GM18858 (cell line): Measurements from ENCODE around the gene HYLS1.
A peak's percentile ranks its signal among the peaks of the same experiment; 100 is the strongest.
"Not testable (repeated sequence)": the region's sequence is repeated elsewhere in the genome, so short reads cannot be mapped to it uniquely, and the experiment has no call there.

ENCODE experiments used
- ATAC-seq: cut with Tn5 transposase; IDR thresholded peaks from one replicate; pipeline ENCODE4 v1.9.1; 2021; ENCODE audit not compliant: unreplicated experiment

Gene HYLS1

DNA sequence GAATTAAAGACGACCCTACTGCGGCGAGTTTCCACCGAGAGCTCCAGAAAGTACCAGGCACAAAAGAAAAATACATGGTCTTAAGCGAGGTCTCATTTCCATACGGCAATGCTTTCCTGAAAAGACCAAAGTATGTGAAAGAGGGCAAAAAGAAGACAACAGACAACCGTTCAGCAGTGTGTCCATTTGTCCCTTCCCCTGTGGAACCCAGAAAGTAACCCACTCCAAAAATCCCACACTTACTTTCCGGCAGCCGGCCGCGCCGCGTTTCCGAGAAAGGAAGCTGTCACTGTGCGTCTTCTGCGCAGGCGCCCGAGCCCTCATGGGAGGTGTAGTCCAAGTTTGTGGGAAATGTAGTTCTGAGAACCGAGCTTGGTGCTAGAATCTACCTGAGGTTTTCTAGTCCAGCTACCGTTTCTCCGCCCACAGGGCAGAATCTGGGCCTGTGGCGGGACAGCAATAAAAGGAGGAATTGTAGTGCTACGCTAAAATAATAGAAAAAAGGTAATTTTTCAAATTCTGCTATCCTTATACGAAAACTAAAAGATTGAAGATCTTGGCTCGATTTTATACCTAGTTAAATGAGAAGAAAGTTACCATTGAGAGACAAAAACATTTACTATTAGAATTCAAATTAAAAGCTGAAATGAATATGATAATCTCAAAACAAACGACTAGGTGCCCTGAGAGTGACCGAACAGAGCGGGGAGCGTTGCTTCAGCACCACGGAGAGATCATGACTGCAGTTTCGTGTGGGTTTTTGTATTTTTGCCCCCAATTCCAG lies 15.7 kb downstream of the HYLS1 start, which contains the start of gene PUS3:
Gene PUS3 (minus strand): TSS at position 280 of the 784 bp plus-strand sequence. CDS start 6,922 bp downstream, outside the sequence.
- ATAC-seq: peak; percentile 90

GRCh38 chr11:125903711-125904659 lies 16.5 kb downstream of the HYLS1 start, which contains the start of gene DDX25:
TSS of gene DDX25 (plus strand) at chr11:125904508. CDS start at chr11:125904518, 10 bp downstream.
- no peak for ATAC-seq

GRCh38 chr11:125904678-125905077 lies 17.2 kb downstream of the HYLS1 start:
- no peak for ATAC-seq

DNA sequence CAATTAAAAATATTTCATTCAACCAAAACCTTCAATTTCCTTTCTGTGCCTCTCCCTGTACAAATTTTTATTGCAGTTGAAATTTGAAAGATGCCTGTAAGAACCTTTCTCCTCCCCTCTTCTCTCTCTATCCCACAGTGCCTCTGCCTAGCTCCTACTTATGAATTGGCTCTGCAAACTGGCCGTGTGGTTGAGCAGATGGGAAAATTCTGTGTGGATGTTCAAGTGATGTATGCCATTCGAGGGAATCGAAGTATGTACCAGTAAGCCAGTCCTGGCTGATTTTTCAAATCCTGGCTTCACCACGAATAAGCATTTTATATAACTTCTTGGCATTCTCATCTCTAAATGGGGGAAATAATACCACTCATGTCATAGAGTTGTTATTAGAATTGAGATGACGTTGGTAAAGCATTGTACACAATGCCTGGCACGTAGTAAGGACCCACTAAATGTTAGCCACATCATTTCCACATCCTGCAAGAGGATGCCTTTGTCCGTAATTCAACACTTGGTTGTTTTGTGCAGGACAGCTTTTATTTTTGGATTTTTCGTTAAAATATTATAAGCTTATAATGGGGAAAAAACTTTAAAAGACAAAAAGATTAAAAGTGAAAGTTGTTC lies 22.9 kb downstream of the HYLS1 start:
- no peak for ATAC-seq

DNA sequence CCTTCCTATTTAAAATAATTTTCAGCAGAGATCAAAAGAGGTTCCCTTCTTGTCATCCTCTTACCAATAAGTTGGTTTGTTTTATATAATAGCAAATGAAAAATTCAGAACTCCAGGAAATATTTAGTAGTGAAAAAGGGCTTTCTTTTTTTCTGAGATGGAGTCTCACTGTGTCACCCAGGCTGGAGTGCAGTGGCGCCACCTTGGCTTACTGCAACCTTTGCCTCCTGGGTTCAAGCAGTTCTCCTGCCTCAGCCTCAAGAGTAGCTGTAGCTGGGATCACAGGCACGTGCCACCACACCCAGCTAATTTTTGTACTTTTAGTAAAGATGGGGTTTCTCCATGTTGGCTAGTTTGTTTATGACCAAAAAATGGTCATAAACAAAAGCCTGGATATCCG lies 27.1 kb downstream of the HYLS1 start:
- not testable (repeated sequence) for ATAC-seq

GRCh38 chr11:125916683-125917347 lies 29.3 kb downstream of the HYLS1 start:
- ATAC-seq: no peak

GRCh38 chr11:125918140-125918840 lies 30.8 kb downstream of the HYLS1 start:
- ATAC-seq: no peak

GRCh38 chr11:125921042-125921441 lies 33.6 kb downstream of the HYLS1 start:
- ATAC-seq: no peak

DNA sequence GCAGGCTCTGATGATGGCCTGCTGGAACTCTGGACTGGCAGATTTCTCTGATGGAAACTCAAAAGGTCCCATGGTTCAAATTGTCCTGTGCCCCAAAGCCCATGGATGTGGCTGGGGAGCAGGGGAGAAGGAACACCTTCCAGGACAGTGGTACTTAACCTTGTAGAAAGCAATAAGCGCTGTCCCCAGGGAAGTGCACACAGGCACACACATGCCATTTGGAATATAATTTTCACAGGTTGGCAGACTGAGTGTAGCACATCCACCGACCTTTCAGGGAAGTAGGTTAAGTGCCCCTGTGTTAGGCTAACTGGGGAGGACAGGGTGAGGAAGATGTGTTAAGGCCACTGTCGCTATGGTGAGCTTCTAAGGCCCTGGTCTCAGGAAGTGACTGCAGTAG lies 34.7 kb downstream of the HYLS1 start:
- no peak for ATAC-seq

DNA sequence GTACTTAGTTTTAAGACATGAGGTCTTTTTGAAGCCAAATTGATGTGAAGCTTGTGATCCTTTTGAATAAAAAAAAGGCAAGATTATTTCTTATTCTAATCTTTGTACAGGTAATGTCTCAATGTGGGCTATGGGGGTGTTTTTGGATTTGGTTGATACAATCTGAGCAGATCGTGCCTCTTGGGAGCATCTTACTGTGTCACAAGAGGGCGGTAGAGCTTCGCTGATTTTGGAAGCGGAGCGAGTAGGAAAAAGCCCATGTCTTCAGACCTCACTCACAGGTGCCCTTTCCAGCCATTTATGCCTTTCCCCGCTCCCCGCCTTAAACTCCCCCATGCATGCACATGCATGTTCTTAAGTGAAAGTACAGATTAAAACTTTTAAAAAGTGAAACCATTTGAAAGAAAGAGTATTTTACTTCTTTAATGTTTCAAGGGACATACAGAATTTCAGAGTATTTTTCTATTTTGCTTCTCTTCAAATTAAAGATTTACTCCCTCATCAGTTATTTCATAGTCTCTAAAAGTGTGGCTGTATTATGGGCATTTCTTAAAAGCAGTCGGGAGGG lies 35.6 kb downstream of the HYLS1 start:
- ATAC-seq: no peak

- no peak for ATAC-seq
These were observed 36.2 kb downstream of the HYLS1 start for GRCh38 chr11:125923633-125924032.

- no peak for ATAC-seq
These were observed 37.0 kb downstream of the HYLS1 start for GRCh38 chr11:125924384-125925007.

GRCh38 chr11:125925247-125925740 lies 37.8 kb downstream of the HYLS1 start:
- ATAC-seq: no peak

GRCh38 chr11:125925804-125926203 lies 38.3 kb downstream of the HYLS1 start:
- no peak for ATAC-seq

- ATAC-seq: no peak
These were observed 39.2 kb downstream of the HYLS1 start for GRCh38 chr11:125926682-125927081.

- no peak for ATAC-seq
These were observed 42.1 kb downstream of the HYLS1 start for GRCh38 chr11:125929445-125930075.

DNA sequence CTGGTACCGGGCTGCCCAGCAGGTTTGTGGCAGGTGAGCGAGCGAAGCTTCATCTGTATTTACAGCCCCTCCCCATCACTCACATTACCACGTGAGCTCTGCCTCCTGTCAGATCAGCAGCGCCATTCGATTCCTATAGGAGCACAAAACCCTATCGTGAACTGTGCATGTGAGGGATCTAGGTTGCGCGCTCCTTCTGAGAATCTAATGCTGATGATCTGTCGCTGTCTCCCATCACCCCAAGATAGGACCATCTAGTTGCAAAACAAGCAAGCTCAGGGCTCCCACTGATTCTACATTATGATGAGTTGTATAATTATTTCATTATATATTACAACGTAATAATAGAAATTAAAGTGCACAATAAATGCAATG lies 42.6 kb downstream of the HYLS1 start:
- ATAC-seq: no peak

GRCh38 chr11:125931116-125931515 lies 43.6 kb downstream of the HYLS1 start:
- ATAC-seq: no peak

DNA sequence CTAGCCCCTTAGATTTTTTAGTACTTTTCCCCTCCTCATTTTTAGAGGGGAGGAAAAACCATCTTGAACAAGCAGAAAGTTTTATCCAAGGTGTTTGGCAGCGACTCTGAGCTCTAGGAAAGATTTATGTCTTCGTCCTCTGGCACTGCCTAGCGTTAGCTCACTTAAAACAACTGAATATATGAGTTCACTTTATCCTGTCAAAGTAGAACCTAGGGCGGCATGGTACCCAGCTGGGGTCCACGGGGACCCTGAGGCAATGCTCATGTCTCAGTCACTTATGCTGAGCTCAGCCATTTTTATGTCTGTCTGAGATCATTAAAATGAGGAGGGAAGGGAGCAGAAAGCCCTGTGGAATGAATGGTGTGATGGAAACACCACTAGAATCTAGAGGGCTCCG lies 44.2 kb downstream of the HYLS1 start:
- no peak for ATAC-seq
